Small intestine (tissue), 7 donors: ENCODE measurements around the gene TTLL10. TPM values are rescaled to one million over a fixed set of nuclear protein-coding genes. Genes with fewer than 3 reads are reported as not detected.
"Not testable (repeated sequence)": the region's sequence is repeated elsewhere in the genome, so short reads cannot be mapped to it uniquely, and the experiment has no call there.

Experiments used
- DNase-seq, 2 donors: peaks; one replicate each; pipeline versions ENCODE4 v3.0.0 to v3.0.0-alpha.2; 2013
- FAIRE-seq: peaks from 2 replicates; lab custom pipeline; 2012; peaks lifted over from hg19 to GRCh38; lab: Jason Lieb, UNC
- H3K27ac ChIP-seq, 3 donors: one replicate each; pipeline ENCODE4 v1.5.1; 2013; ENCODE audit warnings: low read length in 2 of 3, mild to moderate bottlenecking in 2 of 3, control low read depth in 1 of 3, inconsistent platforms in 1 of 3, low read depth in 1 of 3, moderate library complexity in 1 of 3
- H3K27me3 ChIP-seq, 3 donors: one replicate each; pipeline ENCODE4 v1.6.1; 2013; ENCODE audit warnings: low read length in 3 of 3, inconsistent platforms in 1 of 3; ENCODE audit not compliant: control insufficient read depth in 3 of 3, insufficient read depth in 3 of 3
- H3K36me3 ChIP-seq, 3 donors: one replicate each; pipeline ENCODE4 v1.6.1; 2013; ENCODE audit warnings: low read length in 3 of 3, inconsistent platforms in 1 of 3, low read depth in 1 of 3, mild to moderate bottlenecking in 1 of 3, moderate library complexity in 1 of 3; ENCODE audit not compliant: control insufficient read depth in 3 of 3, insufficient read depth in 2 of 3
- H3K4me1 ChIP-seq, 3 donors: one replicate each; pipeline ENCODE4 v1.6.1; 2013; ENCODE audit warnings: low read length in 2 of 3, inconsistent platforms in 1 of 3, low read depth in 1 of 3, mild to moderate bottlenecking in 1 of 3, moderate library complexity in 1 of 3; ENCODE audit not compliant: control insufficient read depth in 3 of 3, insufficient read depth in 2 of 3
- H3K4me3 ChIP-seq, 3 donors: one replicate each; pipeline ENCODE4 v1.5.1; 2013; ENCODE audit warnings: low read length in 3 of 3, control low read depth in 1 of 3, inconsistent platforms in 1 of 3, low read depth in 1 of 3, mild to moderate bottlenecking in 1 of 3, moderate library complexity in 1 of 3
- H3K9me3 ChIP-seq, 2 donors: one replicate each; pipeline ENCODE4 v1.6.1; 2013; ENCODE audit warnings: low read depth in 1 of 2, low read length in 1 of 2; ENCODE audit not compliant: control insufficient read depth in 2 of 2, insufficient read depth in 1 of 2
- WGBS, 3 donors: extraction: QIAGEN DNeasy Blood & Tissue Kit; methylation state at CpG; one replicate each; pipeline ENCODE4 v1.1.7; 2013; 5-methylcytosine and 5-hydroxymethylcytosine counted together
- polyA plus RNA-seq, 4 donors: library from polyadenylated mRNA; stranded (reverse) in 3 of 4; unstranded in 1 of 4; fragments of 200-250 nt in 3 of 4; fragments of 120-200 nt in 1 of 4; gene quantifications; one replicate each; pipeline versions ENCODE4 v1.2.1 to v1.2.3, GENCODE V29; 2013
- donor health status: healthy with polysubstance abuse.
- donor health status: control.
- donor health status: control.
- donor health status: Bipolar disorder and iron deficiency.
- donor health status: healthy.

Gene TTLL10
- polyA plus RNA-seq, 4 donors = 0.21 to 0.36 TPM; not detected in 2

DNA sequence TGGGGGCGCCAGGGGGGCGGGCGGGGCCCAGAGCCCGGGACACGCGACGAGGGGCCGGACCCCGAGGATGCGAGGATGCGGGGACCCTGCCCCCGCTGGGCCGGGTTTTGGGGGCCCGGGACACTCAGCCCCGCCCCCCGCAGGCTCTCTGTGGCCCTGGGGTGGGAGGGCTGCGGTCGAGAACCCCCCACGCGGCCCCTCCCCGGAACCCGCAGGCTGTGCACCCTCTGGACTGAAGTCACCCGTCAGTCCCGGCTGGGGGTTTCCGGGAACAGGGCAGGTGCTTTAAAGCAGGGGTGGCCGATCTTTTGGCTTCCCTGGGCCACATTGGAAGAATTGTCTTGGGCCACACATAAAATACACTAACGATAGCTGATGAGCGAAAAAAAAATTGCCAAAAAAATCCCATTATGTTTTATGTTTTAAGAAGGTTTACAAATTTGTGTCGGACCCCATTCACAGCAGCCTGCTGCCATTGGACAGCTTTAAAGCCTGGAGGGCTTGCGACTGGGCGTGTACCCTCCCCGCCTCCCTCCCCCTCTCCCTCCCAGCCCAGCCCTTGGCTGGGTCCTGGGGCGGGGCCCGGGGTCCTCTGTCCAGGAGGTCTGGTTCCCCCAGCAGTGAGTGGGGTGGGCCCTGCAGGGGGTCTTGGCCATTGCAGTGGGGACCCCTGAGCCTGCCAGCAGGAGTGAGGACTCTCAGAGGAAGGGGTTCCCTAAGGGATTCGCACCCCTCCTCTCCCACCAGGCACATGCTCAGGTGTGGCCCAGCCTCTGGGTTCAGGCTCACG, 36.2 kb upstream of the TTLL10 start:
- FAIRE-seq (no peak), DNase-seq (peak; percentile 61 to 62)
- Histone ChIP-seq H3K27ac (peak overlapping the region; percentile 81 to 99 (median 93)), H3K4me1 (peaks cover 8 to 31% (median 10%) of the 10 kb centered on the region in 3 donors), H3K9me3 (no peaks in the 10 kb centered on the region), H3K27me3 (no peaks in the 10 kb centered on the region), H3K36me3 (peaks cover 0 to 12% (median 0%) of the 10 kb centered on the region in 3 donors), H3K4me3 (peak overlapping the region; percentile 39 to 69 (median 49))
- 4 to 10% (median 8%) methylated on average over 27 to 36 of the region's 36 CpGs for WGBS, 3 donors

GRCh38 chr1:1140673-1141072, 33.0 kb upstream of the TTLL10 start:
- no peak overlapping the region for H3K4me3 ChIP-seq
- peaks cover 0 to 2% (median 0%) of the 10 kb centered on the region in 3 donors for H3K36me3 ChIP-seq
- H3K27me3 ChIP-seq = no peaks in the 10 kb centered on the region
- H3K4me1 ChIP-seq = peaks cover 5 to 47% (median 10%) of the 10 kb centered on the region in 3 donors
- WGBS, 3 donors = 68 to 84% (median 76%) methylated on average over 16 to 18 of the region's 18 CpGs
- FAIRE-seq = no peak
- H3K9me3 ChIP-seq = no peaks in the 10 kb centered on the region
- no peak overlapping the region for H3K27ac ChIP-seq
- no peak for DNase-seq

DNA sequence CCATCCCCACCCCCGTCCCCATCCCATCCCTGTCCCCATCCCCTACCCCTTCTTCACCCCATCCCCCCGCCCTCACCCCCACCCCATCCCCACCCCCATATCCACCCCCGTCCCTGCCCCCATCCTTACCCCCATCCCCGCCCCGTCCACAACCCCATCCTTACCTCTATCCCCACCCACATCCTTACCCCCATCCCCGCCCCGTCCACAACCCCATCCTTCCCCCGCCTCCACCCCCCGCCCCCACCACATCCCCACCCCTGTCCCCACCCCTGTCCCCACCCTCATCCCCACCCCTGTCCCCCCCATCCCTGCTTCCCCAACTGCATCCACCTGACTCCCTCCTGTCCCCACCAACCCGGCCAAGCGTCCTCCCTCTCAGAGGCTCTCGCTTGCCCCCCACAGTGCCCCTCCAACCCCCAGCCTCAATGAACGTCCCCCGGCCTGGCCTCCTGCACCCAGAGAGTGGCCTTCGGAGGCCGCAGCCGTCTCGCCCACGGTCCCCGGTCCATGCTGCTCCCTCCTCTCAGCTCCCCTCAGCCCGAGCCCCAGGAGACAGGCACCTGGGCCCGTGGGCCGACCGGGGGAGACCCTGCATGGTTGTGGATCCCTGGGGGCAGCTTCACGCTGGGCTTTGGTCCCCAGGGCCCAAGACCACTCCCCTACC, 32.3 kb upstream of the TTLL10 start:
- WGBS, 3 donors = 59 to 72% (median 69%) methylated on average over 16 to 23 of the region's 25 CpGs
- DNase-seq = no peak
- H3K27me3 ChIP-seq = no peaks in the 10 kb centered on the region

DNA sequence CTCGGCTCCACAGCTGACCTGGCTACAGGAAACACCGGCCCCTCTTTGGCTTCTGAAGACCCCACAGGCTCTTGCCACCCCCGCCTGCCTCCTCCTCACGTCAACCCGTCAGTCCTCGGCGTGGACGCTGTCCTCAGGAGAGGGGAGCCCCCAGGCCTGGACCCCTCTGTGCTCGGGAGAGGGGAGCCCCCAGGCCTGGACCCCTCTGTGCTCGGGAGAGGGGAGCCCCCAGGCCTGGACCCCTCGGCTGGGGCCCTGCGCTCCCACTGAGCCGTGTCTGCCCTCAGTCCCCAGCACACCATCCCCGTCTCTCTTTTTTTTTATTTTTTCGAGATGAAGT, 31.8 kb upstream of the TTLL10 start:
- peaks cover 0 to 4% (median 0%) of the 10 kb centered on the region in 3 donors for H3K36me3 ChIP-seq
- H3K27me3 ChIP-seq = no peaks in the 10 kb centered on the region
- no peaks in the 10 kb centered on the region for H3K9me3 ChIP-seq
- H3K4me1 ChIP-seq = peaks cover 3 to 37% (median 7%) of the 10 kb centered on the region in 3 donors
- H3K27ac ChIP-seq = no peak overlapping the region
- FAIRE-seq (no peak), DNase-seq (no peak)
- 77 to 82% (median 80%) methylated on average over 9 to 15 of the region's 15 CpGs for WGBS, 3 donors
- no peak overlapping the region for H3K4me3 ChIP-seq

More for the DNA sequence above, 32.3 kb upstream of the TTLL10 start:
- peaks cover 0 to 2% (median 0%) of the 10 kb centered on the region in 3 donors for H3K36me3 ChIP-seq
- H3K4me3 ChIP-seq = no peak overlapping the region
- H3K4me1 ChIP-seq = peaks cover 3 to 40% (median 7%) of the 10 kb centered on the region in 3 donors
- FAIRE-seq = no peak
- H3K9me3 ChIP-seq = no peaks in the 10 kb centered on the region
- no peak overlapping the region for H3K27ac ChIP-seq

DNA sequence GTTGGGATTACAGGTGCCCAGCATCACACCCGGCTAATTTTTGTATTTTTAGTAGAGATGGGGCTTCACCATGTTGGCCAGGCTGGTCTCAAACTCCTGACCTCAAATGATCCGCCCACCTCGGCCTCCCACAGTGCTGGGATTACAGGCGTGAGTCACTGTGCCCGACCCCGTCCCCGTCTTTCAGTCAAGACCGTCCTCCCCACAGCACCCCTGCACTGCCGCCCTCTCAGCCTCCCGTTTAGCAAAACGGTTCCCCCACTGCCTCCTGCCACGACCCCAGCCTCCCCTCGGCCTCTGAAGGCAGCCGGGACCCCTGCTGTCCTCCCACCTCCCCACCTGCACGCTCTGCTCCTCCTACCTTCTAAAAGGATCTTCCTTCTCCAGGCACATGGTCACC, 31.3 kb upstream of the TTLL10 start:
- 53 to 67% (median 64%) methylated on average over 15 of the region's 15 CpGs for WGBS, 3 donors
- H3K27me3 ChIP-seq, DNase-seq, H3K4me3 ChIP-seq, H3K36me3 ChIP-seq, FAIRE-seq, H3K27ac ChIP-seq, H3K9me3 ChIP-seq: not testable (repeated sequence)
- peaks cover 3 to 35% (median 7%) of the 10 kb centered on the region in 3 donors for H3K4me1 ChIP-seq

DNA sequence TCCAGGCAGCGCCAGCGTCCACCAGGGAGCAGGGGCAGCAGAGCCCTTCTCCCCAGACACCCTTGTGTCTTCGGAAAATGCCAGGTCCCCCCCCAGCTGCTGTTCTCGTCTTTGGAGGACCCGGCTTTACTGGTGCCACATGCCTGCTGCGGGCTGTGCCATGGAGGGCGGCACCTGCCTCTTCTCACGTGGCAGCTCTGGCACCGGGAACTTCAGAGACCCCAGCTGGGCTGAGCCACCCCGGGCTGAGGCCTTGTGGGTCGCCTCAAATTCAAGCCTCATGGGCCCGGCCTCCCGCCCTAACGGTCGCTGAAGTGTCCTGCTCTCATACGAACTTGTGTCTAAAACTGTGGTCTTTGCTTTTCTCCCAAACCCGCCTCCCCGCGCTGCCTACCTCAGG, 30.8 kb upstream of the TTLL10 start:
- FAIRE-seq (no peak), DNase-seq (no peak)
- peak overlapping the region; percentile 85 to 97 (median 87) for H3K27ac ChIP-seq

GRCh38 chr1:1143636-1144035, 30.0 kb upstream of the TTLL10 start:
- Histone ChIP-seq H3K4me3 (no peak overlapping the region), H3K27me3 (no peaks in the 10 kb centered on the region), H3K4me1 (peaks cover 0 to 28% (median 0%) of the 10 kb centered on the region in 3 donors), H3K27ac (peak overlapping the region; percentile 85 to 97 (median 87)), H3K36me3 (peaks cover 0 to 15% (median 0%) of the 10 kb centered on the region in 3 donors), H3K9me3 (no peaks in the 10 kb centered on the region)
- WGBS, 3 donors = 32 to 63% (median 40%) methylated on average over 11 to 14 of the region's 14 CpGs
- FAIRE-seq (no peak), DNase-seq (peak in 1 of 2 donors; percentile 84)

More for the DNA sequence above, 30.8 kb upstream of the TTLL10 start:
- Histone ChIP-seq H3K4me1 (peaks cover under 1 to 30% (median 2%) of the 10 kb centered on the region in 3 donors), H3K4me3 (no peak overlapping the region), H3K27me3 (no peaks in the 10 kb centered on the region), H3K9me3 (no peaks in the 10 kb centered on the region), H3K36me3 (peaks cover 0 to 7% (median 0%) of the 10 kb centered on the region in 3 donors)
- WGBS, 3 donors = 67 to 75% (median 75%) methylated on average over 15 to 19 of the region's 19 CpGs

GRCh38 chr1:1144122-1144842, 29.4 kb upstream of the TTLL10 start:
- peak overlapping the region; percentile 85 to 97 (median 87) for H3K27ac ChIP-seq
- H3K36me3 ChIP-seq = peaks cover 0 to 15% (median 0%) of the 10 kb centered on the region in 3 donors
- H3K27me3 ChIP-seq = no peaks in the 10 kb centered on the region
- FAIRE-seq (no peak), DNase-seq (peak; percentile 77 to 81)
- no peaks in the 10 kb centered on the region for H3K9me3 ChIP-seq
- WGBS, 3 donors = 12 to 29% (median 23%) methylated on average over 35 to 42 of the region's 42 CpGs
- H3K4me1 ChIP-seq = peaks cover 0 to 30% (median 0%) of the 10 kb centered on the region in 3 donors
- peak overlapping the region in 2 of 3 donors; percentile 26 to 30 for H3K4me3 ChIP-seq
